K562 (cell line): ENCODE measurements around the gene NRXN3. TPM values are rescaled to one million over a fixed set of nuclear protein-coding genes. Genes with fewer than 3 reads are reported as not detected.

ENCODE experiments used
- ATAC-seq: fragments of 200-7000 bp; cut with Tn5 transposase; 3 replicates; pipeline ENCODE4 v1.9.1; 2020; ENCODE audit warnings: moderate library complexity
- BruUV-seq: library from RNA; stranded (reverse); fragments of 400-500 nt; replicated peaks from 2 replicates; lab custom pipeline; 2021; lab: Mats Ljungman, UMichigan
- CTCF ChIA-PET: fragments of 300-600 bp; formaldehyde crosslinking; extraction: SDS; loops from one replicate; lab custom pipeline; 2021; ENCODE audit warnings: low intra/inter-chr PET ratio; lab: Yijun Ruan, JAX
- POLR2A ChIA-PET: fragments of 300-600, 350-650 bp; sonication (Branson Sonifier 250); formaldehyde crosslinking; extraction: SDS; loops from one replicate; lab custom pipeline; 2021; ENCODE audit warnings: antibody characterized with exemption, inconsistent platforms; lab: Yijun Ruan, JAX
- DNase-seq, 4 experiments: peaks; one replicate each; pipeline versions ENCODE4 v3.0.0 to v3.0.0-alpha.2; 2011 to 2018; ENCODE audit warnings: low spot score in 3 of 4, mixed read lengths in 3 of 4; ENCODE audit errors: extremely low read depth in 1 of 4
- FAIRE-seq: peaks from 2 replicates; lab custom pipeline; 2011; peaks lifted over from hg19 to GRCh38; lab: Jason Lieb, UNC
- H2AFZ ChIP-seq: 2 replicates; pipeline ENCODE4 v1.6.0; 2011; ENCODE audit warnings: low read depth, low read length, control low read depth, inconsistent platforms
- H3K27ac ChIP-seq: fragments of 200-600 bp; 3 replicates; pipeline ENCODE4 v1.8.0; 2011; ENCODE audit warnings: low read depth, mild to moderate bottlenecking, control low read depth, inconsistent platforms, low read length, moderate library complexity, mixed read lengths; ENCODE audit errors: extremely low read depth
- H3K27me3 ChIP-seq, 2 experiments: fragments of 300-600 bp in 1 of 2; 2 replicates in 1 of 2; 3 replicates in 1 of 2; pipeline versions ENCODE4 v1.6.0 to v1.8.0; 2011; ENCODE audit warnings: inconsistent platforms in 2 of 2, low read length in 2 of 2, mild to moderate bottlenecking in 1 of 2, mixed read lengths in 1 of 2, moderate library complexity in 1 of 2; ENCODE audit not compliant: control insufficient read depth in 2 of 2, insufficient read depth in 2 of 2
- H3K36me3 ChIP-seq: fragments of 300-600 bp; 3 replicates; pipeline ENCODE4 v1.8.0; 2011; ENCODE audit warnings: mild to moderate bottlenecking, low read length, inconsistent platforms; ENCODE audit not compliant: control insufficient read depth, insufficient read depth
- H3K4me1 ChIP-seq, 2 experiments: fragments of 200-600 bp in 1 of 2; replicated peaks in 1 of 2; 2 replicates in 1 of 2; 3 replicates in 1 of 2; pipeline versions ENCODE4 v1.5.1 to v1.8.0; 2011; ENCODE audit warnings: inconsistent platforms in 2 of 2, low read length in 2 of 2, mild to moderate bottlenecking in 1 of 2, mixed read lengths in 1 of 2, moderate library complexity in 1 of 2; ENCODE audit not compliant: control insufficient read depth in 2 of 2, insufficient read depth in 2 of 2
- H3K4me2 ChIP-seq: 2 replicates; pipeline ENCODE4 v1.6.1; 2011; ENCODE audit warnings: low read length, control low read depth, inconsistent platforms, mixed read lengths; ENCODE audit not compliant: insufficient read depth
- H3K4me3 ChIP-seq: fragments of 200-600 bp; sonication (generic), shearing (Covaris generic); 2 replicates; pipeline ENCODE4 v1.5.1; 2016; ENCODE audit warnings: control low read depth, inconsistent platforms
- H3K79me2 ChIP-seq: fragments of 200-600 bp; 3 replicates; pipeline ENCODE4 v1.8.0; 2011; ENCODE audit warnings: low read length, inconsistent platforms; ENCODE audit not compliant: control insufficient read depth, insufficient read depth
- H3K9ac ChIP-seq, 2 experiments: 2 replicates each; pipeline versions ENCODE4 v1.6.0 to v1.6.1; 2011; ENCODE audit warnings: low read depth in 2 of 2, low read length in 2 of 2, control low read depth in 1 of 2, inconsistent platforms in 1 of 2, mild to moderate bottlenecking in 1 of 2, mixed read lengths in 1 of 2; ENCODE audit not compliant: insufficient read depth in 1 of 2
- H3K9me1 ChIP-seq: one replicate; pipeline ENCODE4 v1.6.0; 2011; ENCODE audit warnings: inconsistent platforms, mild to moderate bottlenecking, low read length, moderate library complexity; ENCODE audit not compliant: control insufficient read depth, insufficient read depth
- H3K9me3 ChIP-seq: replicated peaks from 2 replicates; pipeline ENCODE4 v1.5.1; 2011; ENCODE audit warnings: low read depth, low read length, inconsistent platforms; ENCODE audit not compliant: control insufficient read depth, insufficient read depth
- H4K20me1 ChIP-seq: replicated peaks from 2 replicates; pipeline ENCODE4 v1.6.1; 2011; ENCODE audit warnings: low read length, inconsistent platforms, mixed read lengths; ENCODE audit not compliant: control insufficient read depth, insufficient read depth
- ARID1B ChIP-seq: fragments of 450-650 bp; IDR thresholded peaks from 2 replicates; pipeline ENCODE4 v1.6.1; 2016; ENCODE audit warnings: antibody characterized with exemption, mild to moderate bottlenecking, inconsistent platforms
- BRD9 ChIP-seq: fragments of 450-650 bp; IDR thresholded peaks from 2 replicates; pipeline ENCODE4 v1.6.1; 2018; ENCODE audit warnings: low read depth; ENCODE audit not compliant: partially characterized antibody
- BRF2 ChIP-seq: IDR thresholded peaks from 3 replicates; pipeline ENCODE4 v1.6.1; 2011; ENCODE audit warnings: borderline replicate concordance, mild to moderate bottlenecking; ENCODE audit not compliant: insufficient read length, insufficient read depth
- DLX4 ChIP-seq: fragments of 250-450 bp; sonication (Bioruptor Pico); IDR thresholded peaks from 2 replicates; pipeline ENCODE4 v1.6.1; 2021; ENCODE audit warnings: mild to moderate bottlenecking
- FOXJ3 ChIP-seq: sonication (generic); formaldehyde crosslinking; IDR thresholded peaks from 2 replicates; pipeline ENCODE4 v1.4.0; 2020; ENCODE audit warnings: mild to moderate bottlenecking, missing genetic modification reagents
- MAX ChIP-seq: sonication (generic); formaldehyde crosslinking; IDR thresholded peaks from 2 replicates; pipeline ENCODE4 v1.9.0; 2022; ENCODE audit warnings: mild to moderate bottlenecking, missing genetic modification reagents
- MBD2 ChIP-seq: sonication (generic); IDR thresholded peaks from 2 replicates; pipeline ENCODE4 v1.6.1; 2016; ENCODE audit warnings: low read depth, borderline replicate concordance
- MCM3 ChIP-seq: fragments of 450-650 bp; IDR thresholded peaks from 2 replicates; pipeline ENCODE4 v1.6.1; 2016
- NFATC3 ChIP-seq: fragments of 450-650 bp; IDR thresholded peaks from 2 replicates; pipeline ENCODE4 v1.6.1; 2017; ENCODE audit warnings: mild to moderate bottlenecking
- POU5F1 ChIP-seq: fragments of 150-350 bp; IDR thresholded peaks from 2 replicates; pipeline ENCODE4 v1.6.1; 2014; ENCODE audit warnings: borderline replicate concordance, low read length, low read depth, mild to moderate bottlenecking; ENCODE audit not compliant: partially characterized antibody
- PRDM10 ChIP-seq: fragments of 450-650 bp; IDR thresholded peaks from 2 replicates; pipeline ENCODE4 v1.6.1; 2018; ENCODE audit not compliant: partially characterized antibody
- ZNF444 ChIP-seq: fragments of 250-450 bp; sonication (Bioruptor Pico); IDR thresholded peaks from 2 replicates; pipeline ENCODE4 v1.4.0; 2020; ENCODE audit warnings: mild to moderate bottlenecking, moderate library complexity
- WGBS: fragments of 100-300 bp; shearing (Covaris generic); methylation state at CpG from one replicate; pipeline ENCODE4 v1.1.6; 2016; ENCODE audit warnings: low coverage, mixed read lengths; ENCODE audit not compliant: insufficient coverage; ENCODE audit errors: missing lambda C conversion rate; 5-methylcytosine and 5-hydroxymethylcytosine counted together
- in situ Hi-C: fragments of 300-500 bp; cut with MboI; formaldehyde crosslinking; loops from 4 replicates; pipeline ENCODE4 v1.15.0; 2018; ENCODE audit warnings: inconsistent platforms, mixed read lengths
- intact Hi-C: fragments of 100-400 bp; cut with micrococcal nuclease; formaldehyde crosslinking; loops from 2 replicates; pipeline ENCODE4 v1.14.2; 2022
- polyA plus RNA-seq, 8 experiments: library from polyadenylated mRNA; depleted of rRNA in 4 of 8; stranded (reverse) in 5 of 8; unstranded in 3 of 8; fragments of >200 nt; fragmentation: Nextera tagmentation in 2 of 8; fragmentation: Illumina TruSeq in 1 of 8; extraction: Ambion mirVana in 2 of 8; extraction: Trizol in 1 of 8; gene quantifications; 2 replicates each; pipeline versions ENCODE4 v1.2.1 to v1.2.3, GENCODE V29; 2011 to 2014; ENCODE audit warnings: inconsistent platforms in 1 of 8, missing spikeins in 1 of 8
- total RNA-seq, 7 experiments: library from RNA; depleted of rRNA in 6 of 7; stranded (reverse); fragments of >200 nt in 6 of 7; fragmentation: Illumina TruSeq in 2 of 7; extraction: Trizol in 2 of 7; gene quantifications; 2 replicates each; pipeline versions ENCODE4 v1.2.1 to v1.2.3, GENCODE V29; 2011 to 2021; ENCODE audit warnings: low replicate concordance in 1 of 7

NRXN3 gene
- total and polyA plus RNA-seq, 9 of the 15 experiments (the other 6 are each of a cell fraction or from before 2014, with no cell fraction given), result 0.09 TPM; not detected in 8

GRCh38 chr14:79826362-79826761 is 1656.2 kb downstream of the NRXN3 start:
- intact Hi-C loops, result no loop called here
- DNase-seq (no peak), ATAC-seq (no peak), FAIRE-seq (no peak)
- H3K9ac ChIP-seq, result no peak overlapping the region
- no peak overlapping the region for H3K4me3 ChIP-seq
- in situ Hi-C loops, result no loop called here
- no peaks in the 10 kb centered on the region for H3K79me2 ChIP-seq
- no peak overlapping the region for H3K4me2 ChIP-seq
- ChIA-PET CTCF (no interaction called here), POLR2A (no interaction called here)
- no peak overlapping the region for H2AFZ ChIP-seq
- H3K36me3 ChIP-seq, result no peaks in the 10 kb centered on the region
- H3K27ac ChIP-seq, result no peak overlapping the region
- H4K20me1 ChIP-seq, result no peaks in the 10 kb centered on the region
- BruUV-seq, result no TSS peak
- 0% methylated on average over 2 of the region's 2 CpGs for WGBS
- no peaks in the 10 kb centered on the region for H3K4me1 ChIP-seq
- no peaks in the 10 kb centered on the region for H3K27me3 ChIP-seq
- H3K9me1 ChIP-seq, result no peaks in the 10 kb centered on the region
- TF ChIP-seq FOXJ3 (CRISPR knock-in tag) (no peak), ZNF444 (CRISPR knock-in tag) (no peak), MCM3 (no peak), BRD9 (no peak), MBD2 (no peak), POU5F1 (no peak), NFATC3 (no peak), ARID1B (no peak), DLX4 (CRISPR knock-in tag) (no peak), MAX (CRISPR knock-in tag) (no peak), BRF2 (no peak), PRDM10 (no peak)
- H3K9me3 ChIP-seq, result no peaks in the 10 kb centered on the region
